ENCODE measurements around the gene IGSF22. TPM values are rescaled to one million over a fixed set of nuclear protein-coding genes. Genes with fewer than 3 reads are reported as not detected.

Gene IGSF22
- total RNA-seq, 1 donor from 2014 or later, result 1.4 TPM

DNA sequence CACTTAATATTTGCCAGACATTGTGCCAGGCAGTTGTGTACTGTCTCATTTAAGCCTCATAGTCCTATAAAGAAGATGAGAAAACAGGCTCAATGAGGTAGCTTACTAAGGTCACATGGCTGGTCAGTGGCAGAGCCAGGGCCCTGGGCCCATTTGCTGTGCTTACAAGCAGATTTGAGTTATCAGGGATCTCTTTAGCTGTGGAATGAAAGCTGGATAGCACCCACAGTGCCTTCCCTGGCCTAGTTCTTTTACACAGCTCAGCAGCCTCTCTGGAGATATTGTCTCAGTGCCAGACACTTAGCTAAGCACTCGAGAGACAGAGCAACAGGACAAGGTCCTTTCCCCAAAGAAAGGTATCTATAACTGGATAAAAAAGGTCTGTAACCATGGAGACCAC lies 21.3 kb downstream of the IGSF22 start:
- no peak for DNase-seq
- Mint-ChIP-seq H3K4me1 (peaks cover 26% of the 10 kb centered on the region), H3K4me3 (no peak overlapping the region), H3K27me3 (peaks cover 14% of the 10 kb centered on the region), H3K36me3 (ENCODE audit: low read depth) (no peaks in the 10 kb centered on the region), H3K9me3 (no peaks in the 10 kb centered on the region), H3K27ac (peak overlapping the region; percentile 13)
- TF ChIP-seq, protein P1, sequence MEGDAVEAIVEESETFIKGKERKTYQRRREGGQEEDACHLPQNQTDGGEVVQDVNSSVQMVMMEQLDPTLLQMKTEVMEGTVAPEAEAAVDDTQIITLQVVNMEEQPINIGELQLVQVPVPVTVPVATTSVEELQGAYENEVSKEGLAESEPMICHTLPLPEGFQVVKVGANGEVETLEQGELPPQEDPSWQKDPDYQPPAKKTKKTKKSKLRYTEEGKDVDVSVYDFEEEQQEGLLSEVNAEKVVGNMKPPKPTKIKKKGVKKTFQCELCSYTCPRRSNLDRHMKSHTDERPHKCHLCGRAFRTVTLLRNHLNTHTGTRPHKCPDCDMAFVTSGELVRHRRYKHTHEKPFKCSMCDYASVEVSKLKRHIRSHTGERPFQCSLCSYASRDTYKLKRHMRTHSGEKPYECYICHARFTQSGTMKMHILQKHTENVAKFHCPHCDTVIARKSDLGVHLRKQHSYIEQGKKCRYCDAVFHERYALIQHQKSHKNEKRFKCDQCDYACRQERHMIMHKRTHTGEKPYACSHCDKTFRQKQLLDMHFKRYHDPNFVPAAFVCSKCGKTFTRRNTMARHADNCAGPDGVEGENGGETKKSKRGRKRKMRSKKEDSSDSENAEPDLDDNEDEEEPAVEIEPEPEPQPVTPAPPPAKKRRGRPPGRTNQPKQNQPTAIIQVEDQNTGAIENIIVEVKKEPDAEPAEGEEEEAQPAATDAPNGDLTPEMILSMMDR (IDR thresholded peaks at IDR 0.05), result no peak
- ATAC-seq (ENCODE audit: low read depth), result no peak
- CTCF ChIA-PET, result interaction anchor here (1.4 kb wide), 1 partner anchor 17 kb away, joined by 4 read pairs; no protein-coding TSS in a partner anchor
- intact Hi-C loops (cut with micrococcal nuclease), result no loop called here
- POLR2A ChIA-PET, result no interaction called here

DNA sequence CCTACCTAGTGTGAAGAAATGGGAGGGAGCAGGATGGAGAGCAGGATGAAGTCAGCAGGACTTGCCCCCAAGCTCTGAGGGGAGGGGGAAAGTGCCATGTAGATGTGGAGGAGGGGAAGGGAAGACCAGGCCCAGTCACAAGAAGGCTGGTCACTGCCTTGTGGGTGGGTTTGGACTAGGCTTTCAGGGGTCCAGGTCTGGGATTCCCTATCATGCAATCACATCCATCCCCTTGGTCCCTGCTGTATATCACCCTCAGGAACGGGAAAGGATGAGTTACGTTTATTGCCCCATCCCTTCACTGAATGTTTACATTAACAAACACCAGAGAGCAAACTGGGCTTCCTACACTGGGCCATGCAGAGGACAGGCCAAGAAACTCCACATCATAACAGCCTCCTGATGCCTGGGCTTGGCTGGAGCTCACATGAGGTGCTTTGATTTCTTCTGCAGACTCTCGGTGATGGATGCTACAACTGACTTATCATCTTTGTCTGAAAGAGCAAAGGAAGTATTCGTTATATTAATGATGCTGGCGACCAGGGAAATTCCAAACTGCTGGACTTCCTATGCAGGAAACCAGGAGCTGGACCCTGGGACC lies 21.8 kb downstream of the IGSF22 start:
- ChIA-PET CTCF (interaction anchor here (1.4 kb wide), 1 partner anchor 18 kb away, joined by 4 read pairs; no protein-coding TSS in a partner anchor), POLR2A (no interaction called here)
- intact Hi-C loops (cut with micrococcal nuclease), result no loop called here
- peaks cover 32% of the 10 kb centered on the region for H3K4me1 Mint-ChIP-seq
- ATAC-seq (ENCODE audit: low read depth) (no peak), DNase-seq (no peak)
- no peak overlapping the region for H3K27ac Mint-ChIP-seq
- H3K27me3 Mint-ChIP-seq, result peaks cover 14% of the 10 kb centered on the region
- H3K4me3 Mint-ChIP-seq, result no peak overlapping the region
- H3K36me3 Mint-ChIP-seq (ENCODE audit: low read depth), result no peaks in the 10 kb centered on the region
- TF ChIP-seq, protein P1 (IDR thresholded peaks at IDR 0.05), result no peak
- H3K9me3 Mint-ChIP-seq, result no peaks in the 10 kb centered on the region

DNA sequence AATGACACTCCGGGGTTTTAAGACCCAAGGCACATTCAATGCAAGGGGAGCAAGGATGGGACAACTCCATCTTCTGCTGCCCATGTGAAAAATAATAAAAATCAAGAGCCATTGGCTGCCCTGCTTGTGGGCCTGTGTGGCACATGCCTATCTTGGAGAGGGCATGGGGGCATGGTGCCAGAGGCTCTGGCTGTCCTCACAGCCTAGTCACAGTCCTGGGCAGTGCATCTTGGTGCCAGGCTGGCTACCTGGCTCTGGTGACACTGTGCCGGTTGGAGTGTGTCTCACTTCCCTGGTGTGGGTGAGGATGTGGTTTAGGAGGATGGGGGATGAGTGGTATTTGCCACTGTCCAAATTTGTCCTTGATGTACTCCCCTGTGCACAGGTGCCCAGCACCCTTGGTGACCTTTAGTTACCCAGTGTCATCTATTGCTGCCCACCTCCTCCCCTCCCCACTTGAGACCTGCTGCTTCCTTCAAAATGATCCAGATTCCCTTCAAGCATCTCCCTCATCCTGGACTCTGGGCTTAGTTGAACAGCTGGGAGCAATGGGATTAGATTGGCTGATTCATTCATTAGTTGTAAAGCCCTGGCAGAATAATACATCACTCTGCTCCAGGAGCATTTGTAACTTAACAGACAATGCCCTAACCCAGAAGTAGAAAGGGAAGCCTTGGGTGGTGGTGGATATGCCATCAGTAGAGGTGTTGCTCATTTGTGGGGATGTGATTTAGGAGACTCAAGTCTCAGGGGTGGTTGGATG lies 22.8 kb downstream of the IGSF22 start:
- H3K36me3 Mint-ChIP-seq (ENCODE audit: low read depth), result no peaks in the 10 kb centered on the region
- no peaks in the 10 kb centered on the region for H3K9me3 Mint-ChIP-seq
- CTCF ChIA-PET, result interaction anchor here (1.4 kb wide), 1 partner anchor 19 kb away, joined by 4 read pairs; no protein-coding TSS in a partner anchor
- TF ChIP-seq, protein P1 (IDR thresholded peaks at IDR 0.05), result no peak
- DNase-seq (no peak), ATAC-seq (ENCODE audit: low read depth) (no peak)
- peaks cover 14% of the 10 kb centered on the region for H3K27me3 Mint-ChIP-seq
- H3K4me3 Mint-ChIP-seq, result no peak overlapping the region
- intact Hi-C loops (cut with micrococcal nuclease), result no loop called here
- no peak overlapping the region for H3K27ac Mint-ChIP-seq
- peaks cover 34% of the 10 kb centered on the region for H3K4me1 Mint-ChIP-seq
- POLR2A ChIA-PET, result no interaction called here

DNA sequence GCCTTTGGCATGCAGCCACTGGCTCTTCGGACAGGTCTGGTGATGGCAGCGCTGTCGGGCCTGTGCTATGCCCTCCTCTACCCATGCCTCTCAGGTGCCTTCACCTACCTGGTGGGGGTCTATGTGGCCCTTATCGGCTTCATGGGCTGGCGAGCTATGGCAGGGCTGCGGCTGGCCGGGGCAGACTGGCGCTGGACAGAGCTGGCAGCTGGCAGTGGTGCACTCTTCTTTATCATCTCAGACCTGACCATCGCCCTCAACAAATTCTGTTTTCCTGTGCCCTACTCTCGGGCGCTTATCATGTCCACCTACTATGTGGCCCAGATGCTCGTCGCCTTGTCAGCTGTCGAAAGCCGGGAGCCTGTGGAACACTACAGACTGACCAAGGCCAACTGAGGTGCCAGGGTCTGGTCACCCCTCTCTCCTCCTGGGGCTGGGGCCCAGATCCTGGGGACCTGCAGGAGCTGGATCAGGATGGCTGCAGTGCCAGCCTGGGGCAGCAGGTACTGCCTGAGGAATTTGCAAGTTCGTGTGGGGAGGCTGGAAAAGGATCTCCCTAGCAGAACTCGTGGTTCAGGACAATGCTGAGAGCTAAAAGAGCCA lies 24.3 kb downstream of the IGSF22 start:
- H3K36me3 Mint-ChIP-seq (ENCODE audit: low read depth), result no peaks in the 10 kb centered on the region
- DNase-seq, result no peak
- intact Hi-C loops (cut with micrococcal nuclease), result no loop called here
- no peak overlapping the region for H3K27ac Mint-ChIP-seq
- H3K4me1 Mint-ChIP-seq, result peaks cover 34% of the 10 kb centered on the region
- H3K4me3 Mint-ChIP-seq, result no peak overlapping the region
- no peaks in the 10 kb centered on the region for H3K9me3 Mint-ChIP-seq
- ChIA-PET CTCF (interaction anchor here (1.3 kb wide), 1 partner anchor 20 kb away, joined by 7 read pairs; no protein-coding TSS in a partner anchor), POLR2A (no interaction called here)
- ATAC-seq (ENCODE audit: low read depth), result no peak
- TF ChIP-seq, protein P1 (IDR thresholded peaks at IDR 0.05), result no peak
- peaks cover 9% of the 10 kb centered on the region for H3K27me3 Mint-ChIP-seq

DNA sequence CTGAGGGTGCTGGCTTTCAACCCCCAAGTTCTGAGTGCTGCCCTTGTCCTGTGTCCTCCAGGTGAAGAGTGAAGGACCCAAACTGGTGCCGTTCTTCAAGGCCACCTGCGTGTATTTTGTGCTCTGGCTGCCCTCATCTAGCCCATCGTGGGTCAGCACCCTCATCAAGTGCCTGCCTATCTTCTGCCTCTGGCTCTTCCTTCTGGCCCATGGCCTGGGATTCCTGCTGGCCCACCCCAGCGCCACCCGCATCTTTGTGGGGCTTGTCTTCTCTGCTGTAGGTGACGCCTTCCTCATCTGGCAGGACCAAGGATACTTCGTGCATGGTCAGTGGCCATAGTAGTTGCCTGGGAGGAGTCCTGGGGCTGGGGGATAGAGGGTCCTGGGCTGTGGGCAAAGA lies 25.1 kb downstream of the IGSF22 start:
- TF ChIP-seq, protein P1 (IDR thresholded peaks at IDR 0.05), result no peak
- Mint-ChIP-seq H3K36me3 (ENCODE audit: low read depth) (no peaks in the 10 kb centered on the region), H3K27me3 (peaks cover 6% of the 10 kb centered on the region), H3K27ac (no peak overlapping the region), H3K9me3 (no peaks in the 10 kb centered on the region), H3K4me3 (peak overlapping the region; percentile 11), H3K4me1 (peaks cover 28% of the 10 kb centered on the region)
- CTCF ChIA-PET, result interaction anchor here (1.3 kb wide), 1 partner anchor 21 kb away, joined by 7 read pairs; no protein-coding TSS in a partner anchor
- intact Hi-C loops (cut with micrococcal nuclease), result no loop called here
- no peak for DNase-seq
- POLR2A ChIA-PET, result no interaction called here
- no peak for ATAC-seq (ENCODE audit: low read depth)

Measured in activated B cell treated with CpG ODN at 0.5 μM for 24 hours (primary cell).